ENCODE measurements around the gene SLC36A4. TPM values are rescaled to one million over a fixed set of nuclear protein-coding genes. Genes with fewer than 3 reads are reported as not detected.

The SLC36A4 gene
- polyA plus RNA-seq, 1 donor (not counting 4 experiments of a cell fraction or from before 2014, with no cell fraction given): 8.1 TPM

GRCh38 chr11:93216511-93217101 lies 18.8 kb upstream of the SLC36A4 start:
- no peak overlapping the region for H3K9ac ChIP-seq (ENCODE audit: control insufficient read depth, extremely low read depth, insufficient read depth, low read length)

GRCh38 chr11:93213622-93214021 lies 15.8 kb upstream of the SLC36A4 start:
- DNase-seq (ENCODE audit: low read depth, low spot score) (no peak), FAIRE-seq (no peak)
- H4K20me1 ChIP-seq (ENCODE audit: control insufficient read depth, extremely low read depth, insufficient read depth, low read length): no peaks in the 10 kb centered on the region
- no peak overlapping the region for H3K4me2 ChIP-seq (ENCODE audit: control insufficient read depth, extremely low read depth, insufficient read depth, low read depth, low read length)
- no peaks in the 10 kb centered on the region for H3K27me3 ChIP-seq (ENCODE audit: control insufficient read depth, extremely low read depth, insufficient read depth, low read length)
- no peak overlapping the region for H3K4me3 ChIP-seq (ENCODE audit: control insufficient read depth in 2 of 3, extremely low read depth in 1 of 3, insufficient read depth in 2 of 3, low read depth in 1 of 3, low read length in 3 of 3)
- dilution Hi-C loops (cut with MboI; ENCODE audit: extremely low pct_ligation_motif_present, low sequenced_read_pairs): no loop called here
- H3K9me3 ChIP-seq (ENCODE audit: control insufficient read depth, low read depth, low read length): peaks cover 2% of the 10 kb centered on the region
- no peaks in the 10 kb centered on the region for H3K4me1 ChIP-seq (ENCODE audit: control insufficient read depth, extremely low read depth, insufficient read depth, low read length)
- H3K9me1 ChIP-seq (ENCODE audit: control insufficient read depth, extremely low read depth, insufficient read depth, low read length): no peaks in the 10 kb centered on the region
- no peak overlapping the region for H2AFZ ChIP-seq (ENCODE audit: control insufficient read depth, low read length)
- no peak overlapping the region for H3K27ac ChIP-seq (ENCODE audit: control insufficient read depth, insufficient read depth, low read length)
- H3K9ac ChIP-seq (ENCODE audit: control insufficient read depth, extremely low read depth, insufficient read depth, low read length): no peak overlapping the region
- no peaks in the 10 kb centered on the region for H3K79me2 ChIP-seq (ENCODE audit: control insufficient read depth, insufficient read depth, low read length)
- no peaks in the 10 kb centered on the region for H3K36me3 ChIP-seq (ENCODE audit: control insufficient read depth in 2 of 2, extremely low read depth in 1 of 2, insufficient read depth in 2 of 2, low read length in 2 of 2)
- TF ChIP-seq EZH2 (IDR thresholded peaks at IDR 0.05; ENCODE audit: low read length): no peak
- no peak for TF ChIP-seq CTCF (optimal IDR thresholded peaks at IDR 0.05 in 1 of 3, IDR thresholded peaks at IDR 0.05 in 1 of 3, conservative IDR thresholded peaks at IDR 0.05 in 1 of 3; ENCODE audit: extremely low read depth in 1 of 3, insufficient read depth in 2 of 3, low read length in 3 of 3)

More at GRCh38 chr11:93216511-93217101, 18.8 kb upstream of the SLC36A4 start:
- dilution Hi-C loops (cut with MboI; ENCODE audit: extremely low pct_ligation_motif_present, low sequenced_read_pairs): no loop called here
- Histone ChIP-seq H3K9me3 (ENCODE audit: control insufficient read depth, low read depth, low read length) (no peaks in the 10 kb centered on the region), H3K27me3 (ENCODE audit: control insufficient read depth, extremely low read depth, insufficient read depth, low read length) (no peaks in the 10 kb centered on the region), H3K27ac (ENCODE audit: control insufficient read depth, insufficient read depth, low read length) (no peak overlapping the region), H3K4me1 (ENCODE audit: control insufficient read depth, extremely low read depth, insufficient read depth, low read length) (no peaks in the 10 kb centered on the region), H3K4me3 (ENCODE audit: control insufficient read depth in 2 of 3, extremely low read depth in 1 of 3, insufficient read depth in 2 of 3, low read depth in 1 of 3, low read length in 3 of 3) (no peak overlapping the region), H3K79me2 (ENCODE audit: control insufficient read depth, insufficient read depth, low read length) (no peaks in the 10 kb centered on the region), H3K9me1 (ENCODE audit: control insufficient read depth, extremely low read depth, insufficient read depth, low read length) (no peaks in the 10 kb centered on the region), H3K4me2 (ENCODE audit: control insufficient read depth, extremely low read depth, insufficient read depth, low read depth, low read length) (no peak overlapping the region), H3K36me3 (ENCODE audit: control insufficient read depth in 2 of 2, extremely low read depth in 1 of 2, insufficient read depth in 2 of 2, low read length in 2 of 2) (no peaks in the 10 kb centered on the region), H2AFZ (ENCODE audit: control insufficient read depth, low read length) (no peak overlapping the region), H4K20me1 (ENCODE audit: control insufficient read depth, extremely low read depth, insufficient read depth, low read length) (no peaks in the 10 kb centered on the region)
- DNase-seq (ENCODE audit: low read depth, low spot score) (no peak), FAIRE-seq (no peak)
- TF ChIP-seq CTCF (optimal IDR thresholded peaks at IDR 0.05 in 1 of 3, IDR thresholded peaks at IDR 0.05 in 1 of 3, conservative IDR thresholded peaks at IDR 0.05 in 1 of 3; ENCODE audit: extremely low read depth in 1 of 3, insufficient read depth in 2 of 3, low read length in 3 of 3): no peak
- no peak for TF ChIP-seq EZH2 (IDR thresholded peaks at IDR 0.05; ENCODE audit: low read length)

Data from keratinocyte (primary cell).